Thyroid gland (tissue), 4 donors: ENCODE results near the gene ACVR1. TPM values are rescaled to one million over a fixed set of nuclear protein-coding genes. Genes with fewer than 3 reads are reported as not detected.

Source experiments
- DNase-seq, 2 donors: peaks; one replicate each; pipeline ENCODE4 v3.0.0-alpha.2; 2019
- H3K27ac ChIP-seq, 3 donors: fragments of 200-600 bp; sonication (generic); 1 replicate in 2 of 3; 2 replicates in 1 of 3; pipeline ENCODE4 v1.5.1; 2016 to 2019; ENCODE audit warnings: mild to moderate bottlenecking in 1 of 3, moderate library complexity in 1 of 3
- H3K27me3 ChIP-seq: fragments of 200-600 bp; sonication (generic); one replicate; pipeline ENCODE4 v1.5.1; 2019
- H3K36me3 ChIP-seq, 2 donors: fragments of 200-600 bp; sonication (generic); one replicate each; pipeline ENCODE4 v1.5.1; 2016 to 2019
- H3K4me1 ChIP-seq, 2 donors: fragments of 200-600 bp; sonication (generic); one replicate each; pipeline ENCODE4 v1.5.1; 2017 to 2019
- H3K4me3 ChIP-seq, 3 donors: fragments of 200-600 bp; sonication (generic); replicated peaks in 1 of 3; 1 replicate in 2 of 3; 2 replicates in 1 of 3; pipeline ENCODE4 v1.5.1; 2016; ENCODE audit warnings: mild to moderate bottlenecking in 1 of 3
- H3K9me3 ChIP-seq: fragments of 200-600 bp; sonication (generic); one replicate; pipeline ENCODE4 v1.5.1; 2017
- CTCF ChIP-seq, 6 experiments: fragments of 200-600 bp in 3 of 6; fragments of 450-650 bp in 3 of 6; sonication (generic) in 3 of 6; IDR thresholded peaks; one replicate each; pipeline ENCODE4 v1.5.1; 2016 to 2019; ENCODE audit warnings: antibody characterized with exemption in 6 of 6, mild to moderate bottlenecking in 2 of 6, inconsistent platforms in 1 of 6, moderate library complexity in 1 of 6
- POLR2A ChIP-seq, 2 donors: fragments of 450-650 bp; IDR thresholded peaks; one replicate each; pipeline ENCODE4 v1.6.1; 2017; ENCODE audit warnings: antibody characterized with exemption in 2 of 2, mild to moderate bottlenecking in 2 of 2, moderate library complexity in 1 of 2
- WGBS, 2 donors: methylation state at CpG; one replicate each; pipeline ENCODE4 v1.1.5; 2017; 5-methylcytosine and 5-hydroxymethylcytosine counted together
- intact Hi-C: fragments of 100-400 bp; cut with DNase I; formaldehyde crosslinking; loops from one replicate; pipeline ENCODE4 v1.15.1; 2023
- total RNA-seq, 4 donors: library from RNA; depleted of rRNA; stranded (reverse); fragments of >200 nt; gene quantifications; one replicate each; pipeline ENCODE4 v1.2.3, GENCODE V29; 2016

Gene ACVR1
- total RNA-seq, 4 donors from 2014 or later, result 42.7 to 55.8 (median 46.3) TPM

- H3K4me3 ChIP-seq, result no peak overlapping the region
- DNase-seq, result no peak
- TF ChIP-seq POLR2A (IDR thresholded peaks at IDR 0.05) (no peak), CTCF (IDR thresholded peaks at IDR 0.05) (no peak)
- no peaks in the 10 kb centered on the region for H3K27me3 ChIP-seq
- no peaks in the 10 kb centered on the region for H3K36me3 ChIP-seq
- peaks cover 0 to 7% of the 10 kb centered on the region in 2 donors for H3K4me1 ChIP-seq
- no peak overlapping the region for H3K27ac ChIP-seq
- intact Hi-C loops, result no loop called here
- H3K9me3 ChIP-seq, result no peaks in the 10 kb centered on the region
- WGBS, 2 donors, result 93 to 94% methylated on average over 2 of the region's 2 CpGs
These were observed 19.4 kb upstream of the ACVR1 start for GRCh38 chr2:157895531-157895930.

- DNase-seq, result no peak
- 82 to 86% methylated on average over 12 of the region's 12 CpGs for WGBS, 2 donors
- Histone ChIP-seq H3K4me1 (peaks cover 0 to 4% of the 10 kb centered on the region in 2 donors), H3K4me3 (no peak overlapping the region), H3K36me3 (no peaks in the 10 kb centered on the region), H3K9me3 (no peaks in the 10 kb centered on the region), H3K27ac (no peak overlapping the region), H3K27me3 (no peaks in the 10 kb centered on the region)
- intact Hi-C loops, result no loop called here
- TF ChIP-seq CTCF (IDR thresholded peaks at IDR 0.05) (no peak), POLR2A (IDR thresholded peaks at IDR 0.05) (no peak)
These were observed 18.7 kb upstream of the ACVR1 start for GRCh38 chr2:157894694-157895435.

- no peak for TF ChIP-seq POLR2A (IDR thresholded peaks at IDR 0.05)
- no peak for TF ChIP-seq CTCF (IDR thresholded peaks at IDR 0.05)
- no peak for DNase-seq
- Histone ChIP-seq H3K9me3 (no peaks in the 10 kb centered on the region), H3K4me3 (no peak overlapping the region), H3K36me3 (no peaks in the 10 kb centered on the region), H3K27ac (no peak overlapping the region), H3K27me3 (no peaks in the 10 kb centered on the region), H3K4me1 (peaks cover 0 to 3% of the 10 kb centered on the region in 2 donors)
- 87 to 91% methylated on average over 4 of the region's 4 CpGs for WGBS, 2 donors
- intact Hi-C loops, result no loop called here
These were observed 17.5 kb upstream of the ACVR1 start for GRCh38 chr2:157893611-157894010.

GRCh38 chr2:157891643-157892041, 15.5 kb upstream of the ACVR1 start:
- DNase-seq, result no peak
- Histone ChIP-seq H3K9me3 (no peaks in the 10 kb centered on the region), H3K4me1 (no peaks in the 10 kb centered on the region), H3K27me3 (no peaks in the 10 kb centered on the region), H3K4me3 (no peak overlapping the region), H3K27ac (no peak overlapping the region), H3K36me3 (no peaks in the 10 kb centered on the region)
- intact Hi-C loops, result no loop called here
- TF ChIP-seq CTCF (IDR thresholded peaks at IDR 0.05) (no peak), POLR2A (IDR thresholded peaks at IDR 0.05) (no peak)
- WGBS, 2 donors, result 92 to 95% methylated on average over 1 of the region's 1 CpG

- TF ChIP-seq CTCF (IDR thresholded peaks at IDR 0.05), result no peak
- Histone ChIP-seq H3K9me3 (no peaks in the 10 kb centered on the region), H3K27ac (no peak overlapping the region), H3K4me3 (no peak overlapping the region), H3K36me3 (no peaks in the 10 kb centered on the region), H3K4me1 (no peaks in the 10 kb centered on the region), H3K27me3 (no peaks in the 10 kb centered on the region)
- 83 to 89% methylated on average over 2 of the region's 2 CpGs for WGBS, 2 donors
- intact Hi-C loops, result no loop called here
- DNase-seq, result no peak
These were observed 15.0 kb upstream of the ACVR1 start for GRCh38 chr2:157890969-157891642.
